ENCODE results near the gene EXOC4.

EXOC4 gene

DNA sequence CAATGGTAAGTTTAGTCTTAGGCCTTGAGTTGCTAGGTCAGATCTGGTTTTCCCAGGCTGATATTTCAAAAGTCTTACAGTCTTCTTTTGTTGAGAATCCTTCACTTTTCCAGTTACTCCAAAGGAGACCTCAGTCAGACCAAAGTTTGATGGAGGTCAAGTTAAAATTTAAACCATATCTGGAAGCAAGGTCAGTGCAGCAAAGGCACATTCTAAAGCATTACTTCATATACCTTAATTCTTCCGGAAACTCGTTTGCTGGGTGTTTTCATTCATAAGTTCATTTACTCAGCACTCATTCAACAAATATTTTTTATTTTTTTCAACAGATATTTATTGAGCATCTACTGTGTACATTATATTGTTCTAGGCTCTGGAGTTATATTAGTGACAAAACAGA is 471.3 kb downstream of the EXOC4 start:
- POLR2A ChIA-PET (ENCODE audit: low non-redundant PET) = no interaction called here
- CTCF ChIA-PET = no interaction called here
- TF ChIP-seq, protein P1, sequence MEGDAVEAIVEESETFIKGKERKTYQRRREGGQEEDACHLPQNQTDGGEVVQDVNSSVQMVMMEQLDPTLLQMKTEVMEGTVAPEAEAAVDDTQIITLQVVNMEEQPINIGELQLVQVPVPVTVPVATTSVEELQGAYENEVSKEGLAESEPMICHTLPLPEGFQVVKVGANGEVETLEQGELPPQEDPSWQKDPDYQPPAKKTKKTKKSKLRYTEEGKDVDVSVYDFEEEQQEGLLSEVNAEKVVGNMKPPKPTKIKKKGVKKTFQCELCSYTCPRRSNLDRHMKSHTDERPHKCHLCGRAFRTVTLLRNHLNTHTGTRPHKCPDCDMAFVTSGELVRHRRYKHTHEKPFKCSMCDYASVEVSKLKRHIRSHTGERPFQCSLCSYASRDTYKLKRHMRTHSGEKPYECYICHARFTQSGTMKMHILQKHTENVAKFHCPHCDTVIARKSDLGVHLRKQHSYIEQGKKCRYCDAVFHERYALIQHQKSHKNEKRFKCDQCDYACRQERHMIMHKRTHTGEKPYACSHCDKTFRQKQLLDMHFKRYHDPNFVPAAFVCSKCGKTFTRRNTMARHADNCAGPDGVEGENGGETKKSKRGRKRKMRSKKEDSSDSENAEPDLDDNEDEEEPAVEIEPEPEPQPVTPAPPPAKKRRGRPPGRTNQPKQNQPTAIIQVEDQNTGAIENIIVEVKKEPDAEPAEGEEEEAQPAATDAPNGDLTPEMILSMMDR (conservative IDR thresholded peaks at IDR 0.05; ENCODE audit: low read depth) = no peak

DNA sequence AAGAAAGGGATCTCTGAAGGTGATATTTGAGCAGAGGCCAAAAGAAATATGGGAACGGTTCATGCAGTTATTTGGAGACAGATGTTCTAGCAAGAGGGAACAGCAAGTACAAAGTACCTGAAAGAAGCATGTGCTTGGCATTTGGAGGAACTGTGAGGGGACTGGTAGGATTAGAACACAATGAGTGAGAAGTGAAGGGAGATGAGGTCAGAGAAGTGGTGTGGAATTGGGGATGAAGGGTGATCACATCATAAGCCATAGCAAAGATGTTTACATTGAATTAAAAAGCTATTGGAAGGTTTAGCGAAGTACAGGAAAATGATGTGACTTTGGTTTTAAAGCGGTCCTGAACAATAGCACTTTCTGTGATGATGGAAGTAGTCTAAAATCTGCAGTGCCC is 471.8 kb downstream of the EXOC4 start:
- CTCF ChIA-PET = no interaction called here
- no peak overlapping the region for H3K27ac ChIP-seq
- TF ChIP-seq, protein P1 (conservative IDR thresholded peaks at IDR 0.05; ENCODE audit: low read depth) = no peak
- DNase-seq (ENCODE audit: low spot score) = no peak
- POLR2A ChIA-PET (ENCODE audit: low non-redundant PET) = no interaction called here

More for the DNA sequence above, 471.3 kb downstream of the EXOC4 start:
- no peak overlapping the region for H3K27ac ChIP-seq
- DNase-seq (ENCODE audit: low spot score) = no peak

DNA sequence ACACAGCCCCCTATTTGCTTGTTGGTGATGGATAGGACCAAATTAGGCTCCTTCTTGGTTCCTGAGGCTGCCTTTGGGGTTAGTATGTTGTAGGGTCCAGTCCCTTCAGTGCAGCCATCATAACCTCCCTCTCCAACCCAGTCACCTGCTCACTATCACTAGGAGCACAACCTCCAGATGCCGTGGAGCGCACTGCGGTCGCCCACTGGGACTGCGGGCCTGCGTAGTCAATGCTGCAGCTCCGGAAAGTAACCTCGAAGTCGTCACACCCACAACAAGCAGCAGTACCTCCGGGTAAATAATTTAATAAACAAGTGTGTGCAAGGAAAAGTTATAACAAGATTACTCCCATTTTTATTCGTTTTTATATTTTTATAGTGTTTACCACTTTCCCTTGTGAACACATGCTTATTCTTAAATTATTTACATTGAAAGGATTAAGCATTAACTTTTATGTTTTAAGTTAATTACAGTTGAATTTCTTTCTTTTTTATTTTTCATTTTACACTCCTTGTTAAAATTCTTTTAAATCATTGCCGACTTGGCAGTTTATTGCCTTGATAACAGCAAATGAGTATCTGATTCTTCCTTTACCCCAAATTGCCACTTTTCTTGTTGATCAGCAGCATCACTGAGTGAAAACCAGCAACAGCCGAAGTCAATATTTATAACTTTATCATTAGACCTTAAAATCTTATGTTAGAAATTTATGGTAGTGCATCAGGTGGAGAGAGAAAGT is 474.8 kb downstream of the EXOC4 start:
- H3K27ac ChIP-seq = no peak overlapping the region
- ChIA-PET POLR2A (ENCODE audit: low non-redundant PET) (no interaction called here), CTCF (no interaction called here)
- TF ChIP-seq, protein P1 (conservative IDR thresholded peaks at IDR 0.05; ENCODE audit: low read depth) = no peak
- no peak for DNase-seq (ENCODE audit: low spot score)

DNA sequence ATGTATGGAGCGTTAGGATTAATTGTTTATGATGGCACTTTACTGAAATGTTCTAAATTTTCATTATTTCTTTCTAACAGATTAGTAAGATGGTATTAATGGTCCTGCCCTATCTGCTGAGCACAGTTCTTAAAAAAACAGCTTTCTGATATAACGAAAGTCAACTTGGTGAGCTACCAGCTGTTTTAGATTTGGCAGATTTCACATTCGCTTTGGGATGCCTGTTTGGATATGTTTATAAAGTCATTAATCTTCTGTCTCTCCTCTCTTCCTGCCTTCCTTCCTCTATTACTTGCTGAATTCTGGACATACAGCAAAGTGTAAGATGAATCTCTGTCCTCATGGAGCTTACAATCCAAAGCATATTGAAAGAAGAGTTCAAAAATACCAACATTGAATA is 477.5 kb downstream of the EXOC4 start:
- TF ChIP-seq, protein P1 (conservative IDR thresholded peaks at IDR 0.05; ENCODE audit: low read depth) = no peak
- ChIA-PET CTCF (no interaction called here), POLR2A (ENCODE audit: low non-redundant PET) (no interaction called here)
- no peak for DNase-seq (ENCODE audit: low spot score)
- H3K27ac ChIP-seq = no peak overlapping the region

DNA sequence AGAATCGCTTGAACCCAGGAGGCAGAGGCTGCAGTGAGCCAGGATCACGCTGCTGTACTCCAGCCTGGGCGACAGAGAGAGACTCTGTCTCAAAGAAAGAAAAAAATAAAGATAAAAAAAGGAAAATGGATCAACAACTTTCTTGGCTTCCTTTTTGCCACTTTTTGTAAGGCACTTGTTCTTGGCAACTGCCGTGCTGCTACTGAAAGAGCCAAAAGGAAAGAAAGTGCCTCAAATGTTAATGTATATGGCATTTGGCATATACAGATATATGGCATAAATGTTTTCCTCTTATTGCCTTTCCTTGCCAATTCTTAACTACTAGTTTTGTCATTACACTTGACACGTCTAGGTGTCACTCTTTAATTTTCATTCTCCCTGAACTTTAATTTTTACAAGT is 480.5 kb downstream of the EXOC4 start:
- TF ChIP-seq, protein P1 (conservative IDR thresholded peaks at IDR 0.05; ENCODE audit: low read depth) = no peak
- ChIA-PET POLR2A (ENCODE audit: low non-redundant PET) (no interaction called here), CTCF (interaction anchor here (0.7 kb wide), 1 partner anchor 13 kb away, joined by 5 read pairs; no protein-coding TSS in a partner anchor)
- DNase-seq (ENCODE audit: low spot score) = no peak
- no peak overlapping the region for H3K27ac ChIP-seq

DNA sequence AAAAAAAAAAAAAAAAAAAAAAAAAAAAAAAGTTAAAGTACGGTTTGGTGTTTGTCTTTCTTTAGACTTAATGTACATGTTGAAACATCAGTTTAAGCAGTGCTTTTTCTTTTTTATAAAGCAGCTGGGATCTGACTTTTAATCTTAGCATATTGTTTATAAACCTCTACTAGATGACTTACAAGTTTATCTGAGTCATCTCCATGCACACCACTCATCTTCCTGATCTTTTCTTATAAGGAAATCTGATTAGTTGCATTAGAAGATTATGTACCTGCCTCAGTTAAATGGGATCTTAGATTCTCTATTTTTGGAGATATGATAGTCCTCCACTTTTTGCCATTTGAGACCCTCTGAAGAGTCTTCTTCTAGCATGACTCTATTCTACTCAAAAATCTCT is 482.3 kb downstream of the EXOC4 start:
- ChIA-PET CTCF (interaction anchor here (0.6 kb wide), 1 partner anchor 1886 kb away, joined by 4 read pairs; no protein-coding TSS in a partner anchor), POLR2A (ENCODE audit: low non-redundant PET) (no interaction called here)
- no peak overlapping the region for H3K27ac ChIP-seq
- DNase-seq (ENCODE audit: low spot score) = no peak
- TF ChIP-seq, protein P1 (conservative IDR thresholded peaks at IDR 0.05; ENCODE audit: low read depth) = no peak

Measured in RWPE1 (cell line).